ENCODE measurements around the gene FBXO33. TPM values are rescaled to one million over a fixed set of nuclear protein-coding genes. Genes with fewer than 3 reads are reported as not detected.

Gene FBXO33
- total and polyA plus RNA-seq, 2 of the 8 experiments (the other 6 are each of a cell fraction or from before 2014, with no cell fraction given), result 4.7 to 11.5 TPM

DNA sequence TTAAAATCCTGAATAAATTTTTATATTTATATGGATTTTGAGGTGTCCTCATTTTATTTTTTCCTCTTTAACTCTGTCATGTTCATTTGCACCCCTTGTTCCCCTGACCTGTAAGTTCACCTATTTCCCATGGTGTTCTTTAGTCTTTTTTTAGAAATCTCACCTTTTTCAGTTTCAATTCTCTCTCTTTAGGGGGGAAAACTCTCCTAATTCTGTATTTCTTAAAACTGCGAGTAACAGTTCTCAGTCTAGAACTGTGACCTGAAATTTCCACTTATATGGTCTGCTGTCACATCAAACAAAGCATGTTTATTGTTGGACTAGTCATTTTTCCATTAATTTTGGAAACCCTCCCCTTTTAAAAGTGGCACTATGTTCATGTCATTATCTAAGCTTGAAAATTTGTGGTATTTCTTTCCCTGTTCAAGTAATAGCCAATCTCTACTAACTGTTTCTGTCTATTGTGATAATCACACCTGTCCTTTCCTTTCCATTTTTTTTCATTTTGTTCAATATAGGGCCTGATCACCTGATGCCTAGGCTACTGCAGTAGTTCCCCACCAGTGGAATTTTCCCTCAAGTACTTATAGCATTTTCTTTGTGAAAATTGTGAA, 14.0 kb upstream of the FBXO33 start (continued):
- TF ChIP-seq RBBP5 (IDR thresholded peaks at IDR 0.05; ENCODE audit: borderline replicate concordance, low read depth, low read length) (no peak), BRCA1 (IDR thresholded peaks at IDR 0.05; ENCODE audit: low read depth, low read length) (no peak), EZH2 (IDR thresholded peaks at IDR 0.05; ENCODE audit: low read depth, low read length, severe bottlenecking) (no peak), ATF3 (IDR thresholded peaks at IDR 0.05; ENCODE audit: insufficient read depth, low read depth, low read length) (no peak)

All from H1 (cell line).